HepG2 (cell line): ENCODE data around the gene DENND5A.

Source experiments
- EP300 ChIP-seq, 3 experiments: sonication (generic) in 1 of 3; formaldehyde crosslinking in 1 of 3; IDR thresholded peaks; 2 replicates each; pipeline versions ENCODE4 v1.5.1 to v1.6.1; 2011 to 2020; ENCODE audit warnings: low read depth in 2 of 3, low read length in 2 of 3, borderline replicate concordance in 1 of 3, improper control_type of control experiment in 1 of 3, mild to moderate bottlenecking in 1 of 3, missing genetic modification reagents in 1 of 3, moderate library complexity in 1 of 3
- RAD51 ChIP-seq: fragments of 450-650 bp; IDR thresholded peaks from 2 replicates; pipeline ENCODE4 v1.6.1; 2016; ENCODE audit warnings: borderline replicate concordance

DNA sequence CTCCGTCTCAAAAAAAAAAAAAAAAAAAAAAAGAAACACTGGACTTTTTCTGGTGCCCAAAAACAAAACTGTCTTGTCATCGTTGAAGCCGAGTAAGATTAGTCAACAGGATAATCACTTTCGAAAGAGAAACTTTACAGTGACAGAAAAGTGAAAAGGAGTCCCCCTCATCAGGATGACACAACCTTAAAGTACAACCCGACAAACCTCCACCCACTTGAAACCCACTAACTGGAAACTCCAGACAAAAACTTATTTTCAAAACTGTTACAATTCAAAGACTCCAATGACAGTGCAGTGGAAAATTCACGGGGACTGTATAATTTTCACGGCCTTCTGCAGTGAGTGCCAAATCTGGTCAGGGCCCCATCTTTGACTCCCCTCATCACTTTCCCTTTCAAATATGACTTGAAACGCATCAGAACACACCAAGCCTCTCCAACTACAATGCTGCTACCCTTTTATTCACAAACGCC lies 1.3 kb downstream of the DENND5A start:
- TF ChIP-seq EP300 (IDR thresholded peaks at IDR 0.05; ENCODE audit: low read depth in 2 of 2, low read length in 2 of 2) = no peak
- TF ChIP-seq EP300 (CRISPR knock-in tag; IDR thresholded peaks at IDR 0.05; ENCODE audit: borderline replicate concordance) = no peak
- no peak for TF ChIP-seq RAD51
